Tongue (tissue), 2 donors: ENCODE data around the gene ARFGAP3. TPM values are rescaled to one million over a fixed set of nuclear protein-coding genes. Genes with fewer than 3 reads are reported as not detected.

Experiments
- DNase-seq: peaks from one replicate; pipeline ENCODE4 v3.0.0-alpha.2; 2015
- total RNA-seq: library from RNA; depleted of rRNA; stranded (reverse); fragments of >200 nt; gene quantifications from one replicate; pipeline ENCODE4 v1.2.3, GENCODE V29; 2014

Gene ARFGAP3
- total RNA-seq, 1 donor from 2014 or later: 50.7 TPM

- DNase-seq: no peak
These were observed 26.9 kb upstream of the ARFGAP3 start for GRCh38 chr22:42883970-42884369.

GRCh38 chr22:42883121-42883520 lies 26.0 kb upstream of the ARFGAP3 start:
- DNase-seq: no peak

GRCh38 chr22:42881982-42882656 lies 25.0 kb upstream of the ARFGAP3 start:
- no peak for DNase-seq

GRCh38 chr22:42881298-42881697 lies 24.2 kb upstream of the ARFGAP3 start:
- no peak for DNase-seq

GRCh38 chr22:42880815-42881214 lies 23.7 kb upstream of the ARFGAP3 start:
- peak; percentile 32 for DNase-seq

GRCh38 chr22:42879371-42880021 lies 22.4 kb upstream of the ARFGAP3 start:
- DNase-seq: no peak

GRCh38 chr22:42878561-42879305 lies 21.7 kb upstream of the ARFGAP3 start:
- no peak for DNase-seq

GRCh38 chr22:42877597-42878340 lies 20.7 kb upstream of the ARFGAP3 start:
- DNase-seq: no peak

GRCh38 chr22:42877158-42877557 lies 20.1 kb upstream of the ARFGAP3 start:
- no peak for DNase-seq

GRCh38 chr22:42876041-42876440 lies 19.0 kb upstream of the ARFGAP3 start:
- DNase-seq: no peak

- DNase-seq: no peak
These were observed 16.9 kb upstream of the ARFGAP3 start for GRCh38 chr22:42874010-42874409.

GRCh38 chr22:42873356-42873755 lies 16.3 kb upstream of the ARFGAP3 start:
- DNase-seq: no peak

GRCh38 chr22:42872821-42873220 lies 15.7 kb upstream of the ARFGAP3 start:
- DNase-seq: no peak

- peak; percentile 45 for DNase-seq
These were observed 14.3 kb upstream of the ARFGAP3 start for GRCh38 chr22:42871146-42872050.

GRCh38 chr22:42869888-42870480 lies 12.9 kb upstream of the ARFGAP3 start:
- DNase-seq: peak; percentile 33

GRCh38 chr22:42869463-42869862 lies 12.4 kb upstream of the ARFGAP3 start:
- DNase-seq: no peak

- DNase-seq: peak; percentile 87
These were observed 11.7 kb upstream of the ARFGAP3 start for GRCh38 chr22:42868751-42869251.

- DNase-seq: no peak
These were observed 9.0 kb upstream of the ARFGAP3 start for GRCh38 chr22:42866100-42866499.

- no peak for DNase-seq
These were observed 8.5 kb upstream of the ARFGAP3 start for GRCh38 chr22:42865536-42865935.

GRCh38 chr22:42863349-42863961 lies 6.4 kb upstream of the ARFGAP3 start:
- no peak for DNase-seq
